HepG2 (cell line): ENCODE results near the gene KRTAP10-2. TPM values are rescaled to one million over a fixed set of nuclear protein-coding genes. Genes with fewer than 3 reads are reported as not detected.

Experiments
- ATAC-seq: fragments of 200-7000 bp; cut with Tn5 transposase; 3 replicates; pipeline ENCODE4 v1.9.1; 2020; ENCODE audit warnings: mild to moderate bottlenecking, moderate library complexity
- BruUV-seq: library from RNA; stranded (reverse); fragments of 400-500 nt; replicated peaks from 2 replicates; lab custom pipeline; 2021; lab: Mats Ljungman, UMichigan
- CTCF ChIA-PET: fragments of 300-600 bp; formaldehyde crosslinking; extraction: SDS; loops from one replicate; lab custom pipeline; 2021; ENCODE audit warnings: low total read pairs, inconsistent platforms, low intra/inter-chr PET ratio; lab: Yijun Ruan, JAX
- POLR2A ChIA-PET: fragments of 350-600 bp; sonication (Branson Sonifier 250); formaldehyde crosslinking; loops from one replicate; lab custom pipeline; 2020; ENCODE audit warnings: antibody characterized with exemption, inconsistent platforms; lab: Yijun Ruan, JAX
- DNase-seq: peaks from one replicate; pipeline ENCODE4 v3.0.0-alpha.2; 2015; ENCODE audit warnings: low spot score
- FAIRE-seq: peaks from 3 replicates; lab custom pipeline; 2011; peaks lifted over from hg19 to GRCh38; lab: Jason Lieb, UNC
- H2AFZ ChIP-seq: one replicate; pipeline ENCODE4 v1.6.1; 2011; ENCODE audit warnings: low read length, inconsistent platforms
- H3K27ac ChIP-seq: fragments of 300-600 bp; 3 replicates; pipeline ENCODE4 v1.8.0; 2011; ENCODE audit warnings: mixed run types, mild to moderate bottlenecking, mixed read lengths, low read length, inconsistent platforms; ENCODE audit not compliant: insufficient read depth; ENCODE audit errors: extremely low read length
- H3K27me3 ChIP-seq, 2 experiments: fragments of 200-600 bp in 1 of 2; 2 replicates in 1 of 2; 3 replicates in 1 of 2; pipeline versions ENCODE4 v1.6.0 to v1.8.0; 2011; ENCODE audit warnings: low read length in 2 of 2, mild to moderate bottlenecking in 2 of 2, moderate library complexity in 2 of 2, inconsistent platforms in 1 of 2; ENCODE audit not compliant: insufficient read depth in 2 of 2, control insufficient read depth in 1 of 2
- H3K36me3 ChIP-seq, 2 experiments: fragments of 200-600 bp in 1 of 2; replicated peaks in 1 of 2; 2 replicates in 1 of 2; 3 replicates in 1 of 2; pipeline versions ENCODE4 v1.5.1 to v1.8.0; 2011; ENCODE audit warnings: low read length in 2 of 2, inconsistent platforms in 1 of 2; ENCODE audit not compliant: insufficient read depth in 2 of 2, control insufficient read depth in 1 of 2
- H3K4me1 ChIP-seq: 2 replicates; pipeline ENCODE4 v1.5.1; 2012; ENCODE audit warnings: low read length, inconsistent platforms; ENCODE audit not compliant: insufficient read depth
- H3K4me2 ChIP-seq: 2 replicates; pipeline ENCODE4 v1.6.0; 2011; ENCODE audit warnings: low read depth, low read length, inconsistent platforms
- H3K4me3 ChIP-seq, 3 experiments: fragments of 200-600 bp in 1 of 3; sonication (generic), shearing (Covaris generic) in 1 of 3; replicated peaks in 1 of 3; 2 replicates each; pipeline ENCODE4 v1.5.1; 2011 to 2016; ENCODE audit warnings: low read length in 3 of 3, inconsistent platforms in 2 of 3, low read depth in 2 of 3, mild to moderate bottlenecking in 2 of 3, control low read depth in 1 of 3, mixed read lengths in 1 of 3; ENCODE audit not compliant: insufficient read depth in 1 of 3
- H3K79me2 ChIP-seq: one replicate; pipeline ENCODE4 v1.6.1; 2011; ENCODE audit warnings: low read length, inconsistent platforms; ENCODE audit not compliant: insufficient read depth
- H3K9ac ChIP-seq: 2 replicates; pipeline ENCODE4 v1.6.0; 2011; ENCODE audit warnings: mild to moderate bottlenecking, low read depth, low read length, inconsistent platforms; ENCODE audit not compliant: insufficient read depth
- H3K9me3 ChIP-seq: 2 replicates; pipeline ENCODE4 v1.5.1; 2012; ENCODE audit warnings: mild to moderate bottlenecking, low read length
- H4K20me1 ChIP-seq: 2 replicates; pipeline ENCODE4 v1.6.0; 2011; ENCODE audit warnings: inconsistent platforms, mild to moderate bottlenecking, low read length, moderate library complexity; ENCODE audit not compliant: insufficient read depth
- AGO1 ChIP-seq: fragments of 200-400 bp; formaldehyde crosslinking; IDR thresholded peaks from 2 replicates; pipeline ENCODE4 v1.6.1; 2017; ENCODE audit warnings: mild to moderate bottlenecking, low read depth, low read length, moderate library complexity; ENCODE audit not compliant: poor library complexity, severe bottlenecking
- AGO2 ChIP-seq: fragments of 200-400 bp; formaldehyde crosslinking; optimal IDR thresholded peaks from 2 replicates; pipeline ENCODE3; 2017; ENCODE audit warnings: mild to moderate bottlenecking, low read depth, low read length, moderate library complexity
- CENPT ChIP-seq: sonication (generic); formaldehyde crosslinking; IDR thresholded peaks from 2 replicates; pipeline ENCODE4 v1.8.0; 2022; ENCODE audit warnings: low read depth, mild to moderate bottlenecking, moderate library complexity, missing genetic modification reagents
- CENPX ChIP-seq: sonication (generic); formaldehyde crosslinking; IDR thresholded peaks from 2 replicates; pipeline ENCODE4 v1.9.0; 2021; ENCODE audit warnings: mild to moderate bottlenecking, missing genetic modification reagents, moderate library complexity
- CHD4 ChIP-seq: fragments of 200-600 bp; sonication (generic); IDR thresholded peaks from 2 replicates; pipeline ENCODE4 v1.7.0; 2017; ENCODE audit warnings: mild to moderate bottlenecking, low read length, borderline replicate concordance
- HNRNPLL ChIP-seq: fragments of 200-400 bp; formaldehyde crosslinking; IDR thresholded peaks from 2 replicates; pipeline ENCODE4 v1.6.1; 2017; ENCODE audit warnings: mild to moderate bottlenecking, low read depth, low read length; ENCODE audit not compliant: poor library complexity, severe bottlenecking
- KMT2A ChIP-seq: sonication (generic); formaldehyde crosslinking; IDR thresholded peaks from 2 replicates; pipeline ENCODE4 v1.4.0; 2020; ENCODE audit warnings: missing genetic modification reagents
- TEAD2 ChIP-seq: sonication (generic); formaldehyde crosslinking; IDR thresholded peaks from 2 replicates; pipeline ENCODE4 v1.9.0; 2021; ENCODE audit warnings: missing genetic modification reagents
- ZKSCAN1 ChIP-seq: fragments of 150-350 bp; IDR thresholded peaks from 2 replicates; pipeline ENCODE4 v1.6.1; 2014; ENCODE audit warnings: low read length
- ZNF781 ChIP-seq: sonication (generic); formaldehyde crosslinking; IDR thresholded peaks from 2 replicates; pipeline ENCODE4 v1.5.1; 2020; ENCODE audit warnings: borderline replicate concordance, mild to moderate bottlenecking, missing genetic modification reagents; ENCODE audit errors: not compliant biosample characterization
- WGBS: methylation state at CpG from one replicate; pipeline ENCODE4 v1.1.6; 2017; ENCODE audit warnings: low lambda C conversion rate; 5-methylcytosine and 5-hydroxymethylcytosine counted together
- in situ Hi-C: cut with HindIII; loops from 2 replicates; pipeline ENCODE4 v1.10.0; 2017; ENCODE audit warnings: low pct_unique_long_range_greater_than_20kb; ENCODE audit not compliant: extremely low pct_ligation_motif_present
- intact Hi-C: fragments of 100-400 bp; cut with micrococcal nuclease; formaldehyde crosslinking; loops from one replicate; pipeline ENCODE4 v1.10.0; 2022; ENCODE audit not compliant: unreplicated experiment
- polyA plus RNA-seq, 8 experiments: library from polyadenylated mRNA; depleted of rRNA in 3 of 8; stranded (reverse) in 7 of 8; unstranded in 1 of 8; fragments of >200 nt; fragmentation: Illumina TruSeq in 4 of 8; extraction: Trizol in 4 of 8; gene quantifications; 2 replicates each; pipeline versions ENCODE4 v1.2.1 to v1.2.3, GENCODE V29; 2011 to 2016; ENCODE audit warnings: low read depth in 4 of 8, missing spikeins in 1 of 8, mixed read lengths in 1 of 8; ENCODE audit not compliant: insufficient read depth in 1 of 8
- total RNA-seq, 5 experiments: library from RNA; depleted of rRNA; stranded (reverse); fragments of >200 nt; fragmentation: Illumina TruSeq; extraction: Trizol; gene quantifications; 2 replicates each; pipeline ENCODE4 v1.2.3, GENCODE V29; 2016; ENCODE audit warnings: low read depth in 1 of 5
- TF ChIP-seq, protein P1 (sequence below): sonication (generic); formaldehyde crosslinking; IDR thresholded peaks from 2 replicates; pipeline ENCODE4 v1.5.1; 2020; ENCODE audit warnings: mild to moderate bottlenecking, missing genetic modification reagents, moderate library complexity

KRTAP10-2 gene
- total and polyA plus RNA-seq, 2 of the 13 experiments (the other 11 are each of a cell fraction or from before 2014, with no cell fraction given): not detected

DNA sequence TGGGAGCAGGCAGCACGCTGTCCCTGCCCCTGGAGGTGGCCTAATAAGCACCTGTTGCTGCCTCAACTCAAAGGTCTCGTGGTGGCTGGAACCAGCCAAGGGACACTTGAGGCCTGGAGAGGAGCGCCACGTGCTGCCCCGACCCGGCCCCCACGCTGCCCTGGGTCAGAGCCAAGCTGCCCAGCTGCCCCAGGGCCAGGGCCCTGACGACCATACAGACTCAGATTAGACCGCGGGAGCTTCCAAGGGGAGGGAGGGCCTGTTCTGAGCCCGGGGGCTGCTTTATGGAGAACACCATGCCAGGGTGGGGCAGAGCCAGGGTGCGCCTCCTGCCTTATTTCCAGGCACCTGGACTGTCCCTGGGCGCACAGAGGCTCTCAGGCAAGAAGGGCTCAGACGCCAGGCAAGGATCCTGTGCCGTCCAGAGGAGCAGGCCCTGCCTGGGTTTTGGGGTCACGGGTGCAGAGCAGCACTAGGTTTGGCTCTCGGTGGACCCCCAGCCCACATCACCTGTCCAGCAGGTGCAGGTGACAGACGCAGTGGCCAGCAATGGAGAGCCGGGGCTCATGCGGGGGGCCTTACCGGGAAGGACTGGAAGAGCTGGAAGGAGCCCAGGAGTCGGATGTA, 29.9 kb downstream of the KRTAP10-2 start:
- ATAC-seq: no peak; the same call in 2 of the 3 replicates
- Histone ChIP-seq H4K20me1 (no peaks in the 10 kb centered on the region), H3K4me1 (peaks cover 37% of the 10 kb centered on the region), H3K4me2 (no peak overlapping the region), H3K9me3 (no peaks in the 10 kb centered on the region), H3K4me3 (no peak overlapping the region), H3K27me3 (no peaks in the 10 kb centered on the region; a peak in 1 of 5 replicates), H3K27ac (no peak overlapping the region), H3K9ac (no peak overlapping the region), H3K79me2 (no peaks in the 10 kb centered on the region), H2AFZ (no peak overlapping the region), H3K36me3 (no peaks in the 10 kb centered on the region)
- POLR2A ChIA-PET: no interaction called here
- no peak for FAIRE-seq
- BruUV-seq: no TSS peak
- 68% methylated on average over 7 of the region's 22 CpGs for WGBS
- in situ Hi-C loops (no loop called here), intact Hi-C loops (no loop called here)
- CTCF ChIA-PET: no interaction called here
- peak; percentile 92 for TF ChIP-seq AGO1
- peak; percentile 2 for TF ChIP-seq HNRNPLL
- TF ChIP-seq ZNF781 (CRISPR knock-in tag): no peak
- DNase-seq: no peak

GRCh38 chr21:44520326-44521300, 30.7 kb downstream of the KRTAP10-2 start:
- intact Hi-C loops: no loop called here
- ChIA-PET POLR2A (no interaction called here), CTCF (no interaction called here)
- in situ Hi-C loops: no loop called here
- no peaks in the 10 kb centered on the region for H4K20me1 ChIP-seq
- no peaks in the 10 kb centered on the region; a peak in 1 of 5 replicates for H3K27me3 ChIP-seq
- no peak overlapping the region for H3K27ac ChIP-seq
- no peaks in the 10 kb centered on the region for H3K9me3 ChIP-seq
- FAIRE-seq (no peak), ATAC-seq (no peak), DNase-seq (no peak)
- no peak overlapping the region for H2AFZ ChIP-seq
- peaks cover 37% of the 10 kb centered on the region for H3K4me1 ChIP-seq
- no peak overlapping the region for H3K4me2 ChIP-seq
- no peak for TF ChIP-seq CENPX
- no peak for TF ChIP-seq ZKSCAN1
- TF ChIP-seq, protein P1, sequence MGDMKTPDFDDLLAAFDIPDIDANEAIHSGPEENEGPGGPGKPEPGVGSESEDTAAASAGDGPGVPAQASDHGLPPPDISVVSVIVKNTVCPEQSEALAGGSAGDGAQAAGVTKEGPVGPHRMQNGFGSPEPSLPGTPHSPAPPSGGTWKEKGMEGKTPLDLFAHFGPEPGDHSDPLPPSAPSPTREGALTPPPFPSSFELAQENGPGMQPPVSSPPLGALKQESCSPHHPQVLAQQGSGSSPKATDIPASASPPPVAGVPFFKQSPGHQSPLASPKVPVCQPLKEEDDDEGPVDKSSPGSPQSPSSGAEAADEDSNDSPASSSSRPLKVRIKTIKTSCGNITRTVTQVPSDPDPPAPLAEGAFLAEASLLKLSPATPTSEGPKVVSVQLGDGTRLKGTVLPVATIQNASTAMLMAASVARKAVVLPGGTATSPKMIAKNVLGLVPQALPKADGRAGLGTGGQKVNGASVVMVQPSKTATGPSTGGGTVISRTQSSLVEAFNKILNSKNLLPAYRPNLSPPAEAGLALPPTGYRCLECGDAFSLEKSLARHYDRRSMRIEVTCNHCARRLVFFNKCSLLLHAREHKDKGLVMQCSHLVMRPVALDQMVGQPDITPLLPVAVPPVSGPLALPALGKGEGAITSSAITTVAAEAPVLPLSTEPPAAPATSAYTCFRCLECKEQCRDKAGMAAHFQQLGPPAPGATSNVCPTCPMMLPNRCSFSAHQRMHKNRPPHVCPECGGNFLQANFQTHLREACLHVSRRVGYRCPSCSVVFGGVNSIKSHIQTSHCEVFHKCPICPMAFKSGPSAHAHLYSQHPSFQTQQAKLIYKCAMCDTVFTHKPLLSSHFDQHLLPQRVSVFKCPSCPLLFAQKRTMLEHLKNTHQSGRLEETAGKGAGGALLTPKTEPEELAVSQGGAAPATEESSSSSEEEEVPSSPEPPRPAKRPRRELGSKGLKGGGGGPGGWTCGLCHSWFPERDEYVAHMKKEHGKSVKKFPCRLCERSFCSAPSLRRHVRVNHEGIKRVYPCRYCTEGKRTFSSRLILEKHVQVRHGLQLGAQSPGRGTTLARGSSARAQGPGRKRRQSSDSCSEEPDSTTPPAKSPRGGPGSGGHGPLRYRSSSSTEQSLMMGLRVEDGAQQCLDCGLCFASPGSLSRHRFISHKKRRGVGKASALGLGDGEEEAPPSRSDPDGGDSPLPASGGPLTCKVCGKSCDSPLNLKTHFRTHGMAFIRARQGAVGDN (CRISPR knock-in tag): peak; percentile 10; the same call in 1 of the 2 replicates
- no peak for TF ChIP-seq KMT2A (CRISPR knock-in tag)
- TF ChIP-seq AGO2: peak; percentile 28
- no peak for TF ChIP-seq CHD4
- no peak for TF ChIP-seq CENPT (CRISPR knock-in tag)
- no peak for TF ChIP-seq TEAD2 (CRISPR knock-in tag)
- H3K9ac ChIP-seq: no peak overlapping the region
- H3K36me3 ChIP-seq: no peaks in the 10 kb centered on the region
- WGBS: 84% methylated on average over 19 of the region's 31 CpGs
- BruUV-seq: no TSS peak
- H3K79me2 ChIP-seq: no peaks in the 10 kb centered on the region
- no peak overlapping the region for H3K4me3 ChIP-seq
